Fibroblast of mammary gland (primary cell): ENCODE results near the gene MGRN1.
A peak's percentile ranks its signal among the peaks of the same experiment; 100 is the strongest.

Source experiments
- DNase-seq: peaks from one replicate; pipeline ENCODE4 v3.0.0-alpha.2; 2010; ENCODE audit warnings: low read depth
- H3K4me3 ChIP-seq: 2 replicates; pipeline ENCODE4 v1.5.1; 2011; ENCODE audit warnings: low read depth, mild to moderate bottlenecking, low read length, moderate library complexity; ENCODE audit not compliant: control insufficient read depth
- TF ChIP-seq, protein P1 (sequence below): conservative IDR thresholded peaks from 2 replicates; pipeline ENCODE4 v1.5.1; 2011; ENCODE audit warnings: low read depth, low read length, inconsistent platforms; ENCODE audit not compliant: control insufficient read depth, insufficient read depth

The MGRN1 gene

DNA sequence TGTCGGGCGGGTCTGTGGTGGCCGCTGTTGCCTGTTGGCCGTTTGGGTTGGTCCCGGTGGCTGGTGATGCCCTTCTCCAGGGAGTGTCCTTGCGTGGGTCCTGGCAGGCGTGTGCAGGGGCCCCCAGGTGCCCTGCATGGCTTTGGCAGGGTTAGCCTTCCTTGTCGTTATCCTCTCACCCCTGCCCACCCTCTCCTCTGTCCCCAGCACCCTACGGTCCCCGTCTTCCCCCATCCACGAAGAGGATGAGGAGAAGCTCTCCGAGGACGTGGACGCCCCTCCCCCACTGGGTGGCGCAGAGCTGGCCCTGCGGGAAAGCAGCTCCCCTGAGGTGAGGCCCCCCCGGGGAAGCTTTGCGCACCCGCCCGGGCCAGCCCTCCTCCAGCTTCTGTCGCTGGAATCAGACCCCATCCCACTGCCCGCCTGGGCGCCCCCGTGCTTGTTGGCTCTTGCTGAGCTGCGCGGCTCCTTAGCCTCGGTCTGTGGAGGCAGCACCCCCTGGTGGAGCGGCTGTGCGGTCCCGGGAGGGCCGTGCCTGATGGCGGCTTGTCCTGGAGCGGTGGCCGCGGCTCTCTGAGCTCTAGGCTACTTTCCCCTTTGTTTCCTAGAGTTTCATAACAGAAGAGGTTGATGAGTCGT lies 58.1 kb downstream of the MGRN1 start:
- no peak overlapping the region for H3K4me3 ChIP-seq
- DNase-seq = peak; percentile 34
- TF ChIP-seq, protein P1, sequence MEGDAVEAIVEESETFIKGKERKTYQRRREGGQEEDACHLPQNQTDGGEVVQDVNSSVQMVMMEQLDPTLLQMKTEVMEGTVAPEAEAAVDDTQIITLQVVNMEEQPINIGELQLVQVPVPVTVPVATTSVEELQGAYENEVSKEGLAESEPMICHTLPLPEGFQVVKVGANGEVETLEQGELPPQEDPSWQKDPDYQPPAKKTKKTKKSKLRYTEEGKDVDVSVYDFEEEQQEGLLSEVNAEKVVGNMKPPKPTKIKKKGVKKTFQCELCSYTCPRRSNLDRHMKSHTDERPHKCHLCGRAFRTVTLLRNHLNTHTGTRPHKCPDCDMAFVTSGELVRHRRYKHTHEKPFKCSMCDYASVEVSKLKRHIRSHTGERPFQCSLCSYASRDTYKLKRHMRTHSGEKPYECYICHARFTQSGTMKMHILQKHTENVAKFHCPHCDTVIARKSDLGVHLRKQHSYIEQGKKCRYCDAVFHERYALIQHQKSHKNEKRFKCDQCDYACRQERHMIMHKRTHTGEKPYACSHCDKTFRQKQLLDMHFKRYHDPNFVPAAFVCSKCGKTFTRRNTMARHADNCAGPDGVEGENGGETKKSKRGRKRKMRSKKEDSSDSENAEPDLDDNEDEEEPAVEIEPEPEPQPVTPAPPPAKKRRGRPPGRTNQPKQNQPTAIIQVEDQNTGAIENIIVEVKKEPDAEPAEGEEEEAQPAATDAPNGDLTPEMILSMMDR = peak; percentile 27

DNA sequence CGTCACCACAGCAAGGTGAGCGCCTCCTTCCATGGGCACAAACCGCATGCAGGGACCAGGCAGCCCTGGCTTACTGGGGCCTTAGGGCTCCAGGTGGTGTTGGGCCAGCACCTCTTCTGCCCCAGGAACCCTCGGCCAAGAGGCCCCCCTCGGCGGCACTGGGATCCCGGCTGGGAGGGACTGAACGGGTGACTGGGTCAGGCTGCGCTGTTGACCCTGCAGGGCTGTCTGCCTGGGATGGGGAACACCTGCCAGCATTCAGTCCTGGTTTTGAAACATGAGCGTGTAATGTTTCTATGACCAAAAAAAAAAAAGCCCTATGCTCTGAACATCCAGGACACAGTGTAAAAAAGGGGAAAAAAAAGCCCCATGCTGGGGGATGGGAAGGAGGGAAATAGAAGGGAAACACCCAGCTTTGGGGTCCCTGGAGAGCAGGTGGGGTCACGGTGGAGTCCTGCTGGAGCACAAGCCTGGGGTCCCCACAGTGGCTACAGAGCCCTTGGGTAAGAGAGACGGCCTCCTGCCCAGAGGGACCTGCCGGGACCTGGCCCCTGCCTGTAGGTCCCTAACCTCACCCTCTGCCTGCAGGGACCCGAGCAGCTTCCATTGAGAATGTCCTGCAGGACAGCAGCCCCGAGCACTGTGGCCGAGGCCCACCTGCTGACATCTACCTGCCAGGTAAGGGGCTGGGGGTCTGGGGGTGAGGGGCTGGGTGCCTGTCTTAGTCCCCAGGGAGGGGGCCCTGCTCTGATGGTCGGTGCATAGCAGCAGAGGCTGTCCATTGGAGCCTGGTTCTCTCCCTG lies 58.8 kb downstream of the MGRN1 start:
- DNase-seq = no peak
- H3K4me3 ChIP-seq = no peak overlapping the region

DNA sequence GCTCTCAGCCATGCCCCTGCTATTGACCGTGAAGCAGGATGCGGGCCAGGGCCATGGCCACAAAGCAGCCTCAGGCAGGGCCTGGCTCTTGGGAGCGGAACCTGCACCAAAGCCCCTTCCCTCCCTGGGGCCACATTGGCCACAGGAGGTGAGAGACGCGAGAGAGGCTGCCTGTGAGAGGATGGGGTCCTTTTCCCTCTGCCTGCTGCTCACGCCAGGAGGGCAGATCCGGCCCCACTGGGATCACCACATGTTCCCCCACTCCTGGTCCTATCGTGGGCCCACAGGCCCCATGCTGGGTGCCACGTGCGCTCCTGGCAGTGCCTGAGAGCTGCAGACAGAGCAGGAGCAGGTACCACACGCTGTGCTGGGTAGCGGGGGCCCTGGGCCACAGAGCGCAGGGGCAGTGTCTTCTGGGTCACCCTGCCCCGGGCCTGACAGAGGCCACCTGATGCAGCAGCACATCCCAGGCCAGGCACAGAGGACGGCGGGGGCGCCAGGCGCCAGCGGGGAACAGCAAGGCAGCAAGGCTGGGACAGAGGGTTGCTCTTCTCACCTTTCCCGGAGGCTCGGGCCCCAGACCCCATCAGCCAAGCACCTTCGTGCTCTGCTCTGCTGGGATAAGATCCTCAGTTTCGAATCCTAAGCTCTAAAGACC lies 59.6 kb downstream of the MGRN1 start:
- TF ChIP-seq, protein P1 = no peak
- DNase-seq = no peak
- H3K4me3 ChIP-seq = no peak overlapping the region

More for the DNA sequence above, 58.8 kb downstream of the MGRN1 start:
- TF ChIP-seq, protein P1 = no peak

DNA sequence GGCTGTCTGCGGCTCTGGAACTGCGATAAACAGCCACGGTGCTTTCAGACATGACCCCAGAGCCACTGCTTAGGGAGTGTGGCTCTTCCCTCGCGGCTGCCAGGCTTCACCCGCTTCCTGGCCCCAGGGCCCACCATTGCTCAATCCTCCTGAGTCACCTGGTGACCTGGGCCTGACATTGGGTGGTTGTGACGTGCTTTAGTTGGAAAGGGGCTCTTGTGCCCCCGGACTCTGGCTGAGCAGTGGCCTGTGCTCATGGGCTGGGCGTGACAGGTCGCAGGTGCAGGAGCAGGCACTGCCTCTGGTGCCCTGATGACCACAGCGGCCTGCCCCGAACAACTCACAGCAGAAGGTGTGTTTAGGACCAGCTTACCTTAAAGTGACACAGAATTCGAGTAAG lies 60.1 kb downstream of the MGRN1 start:
- no peak for DNase-seq
- H3K4me3 ChIP-seq = no peak overlapping the region
- TF ChIP-seq, protein P1 = no peak

DNA sequence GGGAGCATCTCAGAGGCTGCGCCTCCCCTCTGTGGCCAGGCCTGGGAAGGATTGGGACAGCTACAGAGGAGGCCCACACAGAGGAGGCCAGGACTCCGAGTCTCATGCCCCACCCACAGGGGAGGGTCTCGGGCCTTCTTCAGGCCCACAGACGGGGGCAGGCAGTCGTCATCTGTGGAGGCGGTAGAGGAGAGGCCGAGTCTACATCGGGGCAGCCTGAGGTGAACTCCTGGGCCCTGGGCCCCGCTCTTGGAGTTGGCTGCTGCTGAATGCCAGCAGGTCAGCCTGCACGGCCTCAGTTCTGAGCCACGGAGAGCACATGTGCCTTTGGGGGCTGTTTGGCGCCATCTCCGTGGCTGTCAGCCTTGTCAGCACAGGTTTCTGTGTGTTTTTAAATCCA lies 60.7 kb downstream of the MGRN1 start:
- H3K4me3 ChIP-seq = no peak overlapping the region
- TF ChIP-seq, protein P1 = no peak
- no peak for DNase-seq

DNA sequence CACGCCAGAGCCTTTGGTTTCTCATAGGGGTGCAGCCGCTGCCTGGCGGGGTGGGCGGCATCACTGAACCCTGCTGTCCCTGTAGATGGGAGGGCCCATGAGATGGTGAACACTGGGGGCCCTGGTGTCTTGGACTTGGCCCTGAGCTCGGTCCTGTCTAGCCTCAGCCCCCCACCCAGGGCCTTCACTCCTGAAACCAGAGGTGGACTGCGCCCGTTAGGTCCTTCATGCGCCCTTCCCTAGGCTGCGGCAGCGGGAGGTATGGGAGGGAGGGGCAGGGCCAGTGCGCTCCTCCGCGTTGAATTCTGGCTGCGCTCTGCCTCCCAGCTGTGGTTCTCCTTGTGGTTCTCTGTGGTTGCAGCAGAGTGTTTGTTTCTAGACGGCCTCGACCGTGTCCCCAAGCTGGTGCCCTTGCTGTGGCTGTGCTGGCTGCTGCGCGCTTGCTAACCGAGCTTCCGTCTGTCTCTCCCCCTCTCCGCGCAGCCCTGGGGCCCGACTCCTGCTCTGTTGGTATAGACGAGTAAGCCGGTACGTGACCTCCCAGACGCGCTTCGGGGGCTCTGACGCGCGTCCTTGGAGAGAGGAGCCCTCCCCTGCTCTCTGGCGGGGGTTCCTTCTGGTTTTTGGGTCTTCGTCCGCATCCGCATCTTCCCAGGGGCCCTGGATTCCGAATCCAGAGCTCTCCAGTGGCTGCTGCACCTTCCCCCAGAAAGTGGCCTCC lies 61.3 kb downstream of the MGRN1 start:
- H3K4me3 ChIP-seq = no peak overlapping the region
- TF ChIP-seq, protein P1 = no peak
- DNase-seq = no peak
